Stimulated activated CD8-positive, alpha-beta memory T cell treated with anti-CD3 and anti-CD28 coated beads, Interleukin-4, amount 100 ng/mL, for 1 hour (primary cell): Measurements from ENCODE around the gene SETD5.

ENCODE experiments used
- DNase-seq, 2 donors: peaks; one replicate each; pipeline ENCODE4 v3.0.0-alpha.2; 2020; ENCODE audit warnings: low read depth in 2 of 2, low spot score in 1 of 2

Gene SETD5

GRCh38 chr3:9406856-9407626 lies 9.6 kb downstream of the SETD5 start:
- no peak for DNase-seq

GRCh38 chr3:9408061-9408460 lies 10.6 kb downstream of the SETD5 start:
- no peak for DNase-seq

- no peak for DNase-seq
Measured at GRCh38 chr3:9408546-9408945, 11.1 kb downstream of the SETD5 start.

- no peak for DNase-seq
Measured at GRCh38 chr3:9409981-9410854, 12.8 kb downstream of the SETD5 start.

- no peak for DNase-seq
Measured at GRCh38 chr3:9411302-9411701, 13.9 kb downstream of the SETD5 start.

GRCh38 chr3:9412293-9412692 lies 14.9 kb downstream of the SETD5 start:
- DNase-seq: no peak

GRCh38 chr3:9414826-9415225 lies 17.4 kb downstream of the SETD5 start:
- DNase-seq: no peak

- DNase-seq: no peak
Measured at GRCh38 chr3:9415485-9416138, 18.2 kb downstream of the SETD5 start.

GRCh38 chr3:9416139-9416780 lies 18.8 kb downstream of the SETD5 start:
- no peak for DNase-seq

- no peak for DNase-seq
Measured at GRCh38 chr3:9420850-9421549, 23.6 kb downstream of the SETD5 start.

GRCh38 chr3:9422712-9423424 lies 25.5 kb downstream of the SETD5 start:
- no peak for DNase-seq

GRCh38 chr3:9428411-9428810 lies 31.0 kb downstream of the SETD5 start:
- DNase-seq: no peak

- DNase-seq: no peak
Measured at GRCh38 chr3:9430733-9431132, 33.3 kb downstream of the SETD5 start.

- no peak for DNase-seq
Measured at GRCh38 chr3:9433627-9434521, 36.5 kb downstream of the SETD5 start.

GRCh38 chr3:9435316-9435715 lies 37.9 kb downstream of the SETD5 start:
- no peak for DNase-seq

- DNase-seq: no peak
Measured at GRCh38 chr3:9439331-9439730, 41.9 kb downstream of the SETD5 start.

- DNase-seq: no peak
Measured at GRCh38 chr3:9441501-9442221, 44.2 kb downstream of the SETD5 start.

- no peak for DNase-seq
Measured at GRCh38 chr3:9448071-9448470, 50.7 kb downstream of the SETD5 start.
